GM18873 (cell line): ENCODE measurements around the gene LIN7B.
"Not testable (repeated sequence)": the region's sequence is repeated elsewhere in the genome, so short reads cannot be mapped to it uniquely, and the experiment has no call there.

Experiments used
- ATAC-seq: cut with Tn5 transposase; IDR thresholded peaks from one replicate; pipeline ENCODE4 v1.9.1; 2021; ENCODE audit warnings: mild to moderate bottlenecking, moderate library complexity, moderate number of reproducible peaks; ENCODE audit not compliant: unreplicated experiment, low FRiP score

The LIN7B gene

DNA sequence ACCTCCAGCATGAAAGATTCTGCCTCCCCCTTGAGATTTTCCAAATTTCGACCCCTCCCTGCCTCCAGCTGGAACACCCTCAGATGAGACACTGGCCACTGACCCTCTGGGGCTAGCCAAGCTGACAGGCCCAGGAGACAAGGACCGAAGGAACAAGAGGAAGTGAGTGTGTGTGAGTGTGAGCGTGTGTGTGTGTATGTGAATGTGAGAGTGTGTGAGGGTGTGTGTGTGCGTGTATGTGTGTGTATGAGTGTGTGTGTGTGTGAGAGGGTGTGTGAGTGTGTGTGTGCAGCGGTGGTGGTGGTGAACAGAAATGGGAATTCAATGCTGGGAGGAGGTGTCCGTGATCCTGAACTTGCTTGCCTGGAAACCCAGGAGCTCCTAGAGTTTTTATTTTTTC, 27.2 kb downstream of the LIN7B start:
- no peak for ATAC-seq

DNA sequence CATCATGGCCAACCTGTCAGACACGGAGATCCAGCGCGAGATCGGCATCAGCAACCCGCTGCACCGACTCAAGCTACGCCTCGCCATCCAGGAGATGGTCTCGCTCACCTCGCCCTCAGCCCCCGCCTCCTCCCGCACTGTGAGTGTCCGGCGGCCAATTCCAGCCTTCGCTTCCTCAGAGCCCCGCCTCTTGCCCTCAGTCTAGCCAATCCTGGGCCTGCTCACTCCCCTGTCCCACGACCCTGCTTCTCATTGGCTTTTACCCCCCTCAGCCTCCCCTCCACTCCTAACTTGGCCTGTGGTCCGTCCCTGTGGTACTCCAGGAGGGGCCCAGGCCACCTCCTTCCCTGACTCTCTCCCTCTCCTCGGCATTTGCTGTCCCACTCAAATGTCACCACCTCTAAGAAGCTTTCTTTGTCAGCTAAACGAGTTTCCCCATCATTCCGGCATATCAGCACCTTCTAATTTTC, 28.7 kb downstream of the LIN7B start:
- ATAC-seq: no peak

DNA sequence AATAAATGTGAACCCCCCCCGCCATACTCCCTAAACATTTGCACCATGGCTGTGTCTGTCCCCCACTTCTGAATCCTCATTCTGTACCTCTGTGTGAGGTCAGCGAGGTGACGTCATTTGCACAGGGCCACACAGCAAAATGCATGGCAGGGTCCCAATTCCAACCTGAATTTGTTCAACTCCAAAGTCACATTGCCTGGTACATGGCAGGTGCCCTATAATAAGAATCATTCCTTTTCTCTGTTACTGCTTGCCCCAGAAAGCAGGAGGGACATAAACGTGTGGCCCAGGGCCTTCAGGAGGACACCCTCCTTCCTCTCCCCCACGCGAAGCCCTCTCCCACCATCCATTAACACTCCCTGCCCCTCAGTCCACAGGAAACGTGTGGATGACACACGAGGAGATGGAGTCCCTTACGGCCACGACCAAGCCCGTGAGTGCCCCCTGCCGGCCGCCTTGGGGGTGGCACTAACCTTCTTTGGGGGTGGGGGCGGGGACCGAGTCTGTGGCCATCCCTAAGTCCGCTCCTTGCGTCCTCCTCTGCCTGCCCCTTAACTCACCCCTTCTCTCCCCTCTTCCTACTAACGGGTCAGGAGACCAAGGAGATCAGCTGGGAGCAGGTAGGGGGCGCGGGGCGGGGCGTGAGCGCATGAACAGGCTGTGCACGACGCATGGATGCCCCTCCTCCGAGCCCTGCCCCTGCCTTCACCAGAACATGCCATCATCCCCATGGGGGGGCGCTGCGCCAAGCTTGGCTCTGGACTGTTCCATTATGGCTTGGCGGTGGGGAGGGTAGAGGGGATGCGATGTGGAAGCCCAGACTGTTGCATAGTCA, 31.6 kb downstream of the LIN7B start:
- ATAC-seq: no peak

GRCh38 chr19:49146408-49146770, 32.2 kb downstream of the LIN7B start:
- ATAC-seq: not testable (repeated sequence)

DNA sequence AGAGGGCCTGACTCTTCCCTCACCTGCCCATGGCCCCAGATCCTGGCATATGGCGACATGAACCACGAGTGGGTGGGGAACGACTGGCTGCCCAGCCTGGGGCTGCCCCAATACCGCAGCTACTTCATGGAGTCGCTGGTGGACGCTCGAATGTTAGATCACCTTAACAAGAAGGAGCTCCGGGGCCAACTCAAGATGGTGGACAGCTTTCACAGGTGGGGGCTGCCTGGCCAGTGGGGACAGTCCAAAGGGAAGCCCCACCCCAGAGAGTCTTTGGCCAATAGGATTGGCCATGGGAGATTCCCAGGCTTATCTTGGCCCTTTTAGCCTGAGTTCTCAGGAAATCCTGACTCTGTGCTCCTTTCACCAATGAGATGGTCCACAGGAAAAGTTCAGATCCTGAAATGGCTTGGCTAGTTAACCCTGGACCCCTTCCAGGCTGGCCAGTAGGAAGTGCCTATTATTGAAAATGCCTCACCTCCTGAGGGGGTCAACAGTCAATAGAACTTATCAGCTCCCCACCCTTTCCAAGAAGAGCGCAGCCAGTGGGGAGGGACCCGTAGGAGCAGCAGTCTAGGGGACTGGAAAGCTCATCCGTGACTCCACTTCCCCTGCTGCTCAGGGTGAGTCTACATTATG, 34.0 kb downstream of the LIN7B start:
- no peak for ATAC-seq

DNA sequence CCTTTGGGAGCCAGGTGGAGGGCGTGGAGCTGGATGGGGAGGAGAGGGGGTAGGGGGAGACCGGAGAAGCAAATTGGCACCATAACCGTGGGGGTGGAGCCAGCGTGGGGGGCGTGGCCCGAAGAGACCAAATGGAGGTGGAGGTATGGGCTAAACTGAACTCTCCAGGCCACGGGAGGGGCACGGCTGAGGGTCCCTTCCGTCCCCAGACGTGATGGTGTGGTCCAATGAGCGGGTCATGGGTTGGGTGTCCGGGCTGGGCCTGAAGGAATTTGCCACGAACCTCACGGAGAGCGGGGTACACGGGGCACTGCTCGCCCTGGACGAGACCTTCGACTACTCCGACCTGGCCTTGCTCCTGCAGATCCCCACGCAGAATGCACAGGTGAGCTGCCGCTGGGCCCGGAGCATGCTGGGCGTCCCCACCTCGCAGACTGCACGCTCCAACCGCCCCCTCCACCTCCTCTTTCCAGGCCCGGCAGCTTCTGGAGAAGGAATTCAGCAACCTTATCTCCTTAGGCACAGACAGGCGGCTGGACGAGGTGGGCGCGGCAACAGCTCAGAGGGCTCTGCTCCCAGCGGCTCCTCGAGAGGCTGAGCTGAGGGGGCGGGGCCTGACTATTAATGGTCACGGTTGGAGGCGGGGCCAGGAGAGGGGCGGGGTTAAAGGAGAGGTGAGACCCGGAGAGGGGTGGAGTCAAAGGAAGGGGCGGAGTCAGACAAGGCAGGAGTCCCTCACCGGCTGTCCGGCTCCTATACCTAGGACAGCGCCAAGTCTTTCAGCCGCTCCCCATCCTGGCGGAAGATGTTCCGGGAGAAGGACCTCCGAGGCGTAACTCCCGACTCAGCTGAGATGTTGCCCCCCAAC, 34.8 kb downstream of the LIN7B start:
- no peak for ATAC-seq

DNA sequence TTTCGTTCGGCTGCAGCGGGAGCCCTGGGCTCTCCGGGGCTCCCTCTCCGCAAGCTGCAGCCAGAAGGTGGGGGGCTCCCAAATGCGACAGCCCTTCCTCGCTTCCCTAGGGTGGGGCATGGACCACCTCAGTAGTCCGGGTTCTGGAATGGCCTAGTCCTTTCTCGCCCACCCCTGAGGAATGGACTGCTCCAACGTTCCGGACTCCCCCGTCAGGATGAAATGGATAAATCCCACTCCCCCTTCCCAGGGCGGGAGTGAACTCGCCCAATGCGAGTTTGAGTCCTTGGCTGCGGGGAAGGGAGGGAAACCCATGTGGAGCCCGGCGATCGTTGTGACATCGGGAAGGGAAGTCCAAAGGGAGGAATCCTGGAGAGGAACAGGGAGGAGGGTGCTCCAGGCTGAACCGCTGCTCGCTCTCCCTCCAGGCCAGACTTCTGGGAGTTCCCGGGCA, 35.5 kb downstream of the LIN7B start:
- no peak for ATAC-seq

GRCh38 chr19:49150106-49150943, 36.2 kb downstream of the LIN7B start:
- ATAC-seq: no peak

DNA sequence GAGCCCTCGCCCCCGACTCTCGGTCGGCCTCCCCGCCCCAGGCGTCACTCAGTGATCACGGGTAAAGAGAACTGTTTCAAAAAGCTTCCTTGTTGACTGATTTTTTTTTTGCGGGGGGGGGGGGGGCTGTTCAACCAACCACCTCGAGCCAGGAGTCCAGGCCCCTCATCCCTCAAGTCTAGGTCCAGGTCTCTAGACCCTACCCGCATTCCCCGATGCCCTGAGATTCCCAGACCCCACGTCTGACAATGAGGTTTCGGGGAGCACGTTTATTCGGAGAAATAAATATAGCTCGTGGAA, 36.7 kb downstream of the LIN7B start:
- ATAC-seq: no peak

- no peak for ATAC-seq
Observed at GRCh38 chr19:49151267-49152118, 37.3 kb downstream of the LIN7B start.

DNA sequence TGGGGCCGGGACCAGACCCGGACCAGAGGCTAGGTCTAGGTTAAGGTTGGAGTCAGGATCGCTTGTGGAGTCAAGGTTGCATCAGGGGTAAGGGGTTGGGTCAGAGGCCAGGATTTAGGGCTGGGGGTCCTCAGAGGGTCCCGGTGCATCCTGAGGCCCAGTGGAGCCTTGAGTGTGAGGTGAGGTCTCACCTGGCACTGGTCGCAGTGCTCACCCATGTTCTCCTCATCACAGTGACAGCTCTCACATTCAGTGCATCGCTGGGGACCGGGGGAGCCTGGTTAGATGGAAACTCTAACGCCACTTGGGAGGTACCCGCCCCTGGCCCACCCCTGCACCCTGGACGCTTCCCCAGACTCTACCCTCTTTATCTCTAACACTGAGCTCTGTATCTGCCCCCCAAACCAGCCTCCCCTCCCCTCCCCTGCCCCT, 38.0 kb downstream of the LIN7B start:
- ATAC-seq: no peak

- no peak for ATAC-seq
Observed at GRCh38 chr19:49153167-49153809, 39.1 kb downstream of the LIN7B start.

GRCh38 chr19:49154279-49154678, 40.1 kb downstream of the LIN7B start:
- ATAC-seq: no peak

- no peak for ATAC-seq
Observed at GRCh38 chr19:49155005-49155819, 41.0 kb downstream of the LIN7B start, which contains the start of gene HRC. TSS of gene HRC (minus strand) at chr19:49155396. CDS start at chr19:49155237, 159 bp downstream.

DNA sequence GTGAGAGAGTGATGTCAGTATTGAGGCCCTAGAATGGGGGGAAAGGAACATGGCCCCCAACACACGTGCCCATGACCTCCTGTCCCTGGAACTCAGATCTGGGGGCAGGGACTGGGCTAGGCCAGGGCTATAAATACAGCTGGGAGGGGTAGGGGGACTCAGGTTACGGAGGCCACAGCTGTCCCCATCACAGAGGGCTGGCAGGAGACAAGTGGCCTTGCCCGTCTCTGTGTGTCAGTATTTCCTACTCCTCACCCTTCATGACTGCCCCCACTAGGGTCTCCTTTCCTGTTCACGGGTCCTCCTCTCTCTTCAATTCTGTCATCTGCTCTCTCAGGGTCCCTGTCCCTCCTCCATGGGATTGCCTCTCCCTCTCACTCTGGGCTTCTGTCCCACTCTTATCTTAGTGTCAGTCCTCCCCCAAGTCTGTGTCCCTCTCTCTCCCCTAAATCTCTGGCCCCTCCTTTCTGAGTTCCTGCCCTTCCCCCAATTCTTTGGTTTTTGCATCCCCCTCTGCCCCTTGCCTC, 41.7 kb downstream of the LIN7B start:
- no peak for ATAC-seq

DNA sequence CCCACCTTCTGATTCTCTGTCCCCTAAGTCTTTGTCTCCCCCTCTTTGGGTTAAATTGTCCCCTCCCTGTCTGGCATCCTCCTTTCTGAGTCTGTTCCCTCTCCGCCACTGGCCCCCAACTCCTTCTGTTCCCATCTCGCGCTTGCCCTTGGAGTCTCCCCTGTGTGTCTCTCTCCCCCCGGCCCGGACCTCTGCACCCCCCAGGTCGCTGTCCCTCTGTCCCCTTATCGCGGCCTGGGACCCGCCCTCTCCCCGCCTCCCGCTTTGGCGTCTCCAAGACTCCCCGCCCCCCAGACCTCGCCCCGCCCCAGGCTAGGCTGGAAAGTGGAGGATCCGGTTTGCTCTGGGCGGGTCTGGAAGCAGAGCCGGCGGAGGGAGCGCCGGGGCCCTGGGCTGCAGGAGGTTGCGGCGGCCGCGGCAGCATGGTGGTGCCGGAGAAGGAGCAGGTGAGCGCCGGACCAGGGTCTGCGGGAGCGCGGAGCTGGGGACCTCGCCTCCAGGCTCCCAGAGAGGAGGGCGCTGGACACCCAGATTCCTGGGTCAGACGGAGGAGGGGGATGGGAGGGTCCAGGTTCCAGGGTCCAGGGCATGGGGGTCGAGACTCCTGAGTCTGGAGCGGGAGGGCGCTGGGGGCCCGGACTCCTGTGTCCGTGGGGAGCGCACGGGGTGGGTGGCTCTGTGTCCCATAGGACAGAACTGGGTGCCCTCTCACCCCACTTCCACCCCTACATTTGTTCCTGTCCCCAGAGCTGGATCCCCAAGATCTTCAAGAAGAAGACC, 43.5 kb downstream of the LIN7B start, which contains the start of gene TRPM4:
TSS of gene TRPM4 (plus strand) at position 348 of the 780 bp plus-strand sequence. CDS start at position 423, 75 bp downstream.
- no peak for ATAC-seq
